ENCODE measurements around the gene RNU6-9. TPM values are rescaled to one million over a fixed set of nuclear protein-coding genes. Genes with fewer than 3 reads are reported as not detected.
"Not testable (repeated sequence)": the region's sequence is repeated elsewhere in the genome, so short reads cannot be mapped to it uniquely, and the experiment has no call there.

Gene RNU6-9
- total RNA-seq, 2 donors from 2014 or later, result not detected

DNA sequence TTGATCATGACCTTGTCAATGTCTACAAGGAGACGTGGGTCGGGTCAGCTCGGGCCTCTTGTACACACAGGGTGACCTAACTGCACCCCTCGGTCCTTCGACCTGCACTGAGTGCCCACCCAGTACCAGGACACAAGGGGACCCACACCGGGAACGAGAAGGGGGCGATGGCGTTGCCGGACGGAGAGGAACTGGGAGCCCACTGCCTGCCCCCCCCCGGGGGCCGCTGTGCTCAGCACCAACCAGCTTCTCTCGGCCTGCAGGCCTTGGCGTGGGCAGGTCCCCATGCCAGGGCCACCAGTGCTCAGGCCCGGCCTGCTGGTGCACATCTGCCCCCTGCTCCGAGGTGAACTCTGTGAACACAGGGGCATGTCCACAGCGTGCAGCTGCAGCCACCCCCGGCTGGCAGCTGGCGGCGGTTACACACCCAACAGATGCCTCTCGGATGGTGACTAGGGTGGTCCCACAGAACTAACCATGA lies 19.7 kb upstream of the RNU6-9 start:
- DNase-seq (ENCODE audit: low spot score), result peak; percentile 79
- intact Hi-C loops (cut with DNase I), result no loop called here

- intact Hi-C loops (cut with DNase I), result no loop called here
- DNase-seq (ENCODE audit: low spot score), result no peak
Measured at GRCh38 chr19:875265-875879, 17.9 kb upstream of the RNU6-9 start.

DNA sequence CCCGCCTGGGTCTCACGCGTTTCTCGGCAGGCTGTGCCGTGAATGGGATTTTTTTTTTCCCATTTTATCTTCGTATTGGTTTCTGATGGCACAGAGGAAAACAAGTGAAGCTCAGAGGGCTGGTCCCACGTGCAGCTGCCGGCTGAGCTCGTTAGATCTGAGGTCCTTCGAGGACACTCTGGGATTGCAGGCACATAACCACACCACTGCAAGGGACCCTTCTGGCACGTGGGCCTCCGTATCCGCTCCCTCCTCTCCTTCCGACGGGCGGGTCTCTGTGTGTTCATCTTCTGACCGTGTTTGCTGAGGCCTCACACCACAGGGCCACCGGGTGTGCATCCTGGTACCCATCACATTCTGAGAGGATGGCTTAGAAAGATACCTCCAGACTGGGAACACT lies 17.2 kb upstream of the RNU6-9 start:
- no peak for DNase-seq (ENCODE audit: low spot score)
- intact Hi-C loops (cut with DNase I), result no loop called here

DNA sequence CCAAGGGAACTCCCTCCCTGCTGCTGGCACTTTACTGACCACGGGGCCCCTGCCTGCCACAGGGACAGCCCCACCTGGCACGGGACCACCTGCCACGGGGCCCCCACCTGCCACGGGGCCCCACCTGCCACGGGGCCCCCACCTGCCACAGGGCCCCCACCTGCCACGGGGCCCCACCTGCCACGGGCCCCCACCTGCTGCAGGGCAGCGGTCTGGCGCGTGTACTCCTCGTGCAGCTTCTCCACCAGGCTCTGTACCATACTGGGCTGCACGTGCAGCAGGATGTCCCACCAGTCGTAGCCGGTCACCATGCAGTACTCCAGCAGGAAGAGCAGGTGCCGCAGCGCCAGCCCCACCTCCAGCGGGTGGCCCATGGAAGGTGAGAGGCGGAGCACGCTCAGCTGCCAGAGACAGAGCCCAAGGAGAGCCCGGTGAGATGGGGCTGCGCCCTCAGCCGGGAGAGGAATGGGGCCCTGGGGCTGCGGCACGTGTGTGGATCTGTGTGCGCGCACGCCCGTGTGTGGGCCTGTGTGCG lies 16.4 kb upstream of the RNU6-9 start:
- no peak for DNase-seq (ENCODE audit: low spot score)
- intact Hi-C loops (cut with DNase I), result no loop called here

- DNase-seq (ENCODE audit: low spot score); intact Hi-C loops (cut with DNase I): not testable (repeated sequence)
Measured at GRCh38 chr19:877992-878660, 15.2 kb upstream of the RNU6-9 start.

DNA sequence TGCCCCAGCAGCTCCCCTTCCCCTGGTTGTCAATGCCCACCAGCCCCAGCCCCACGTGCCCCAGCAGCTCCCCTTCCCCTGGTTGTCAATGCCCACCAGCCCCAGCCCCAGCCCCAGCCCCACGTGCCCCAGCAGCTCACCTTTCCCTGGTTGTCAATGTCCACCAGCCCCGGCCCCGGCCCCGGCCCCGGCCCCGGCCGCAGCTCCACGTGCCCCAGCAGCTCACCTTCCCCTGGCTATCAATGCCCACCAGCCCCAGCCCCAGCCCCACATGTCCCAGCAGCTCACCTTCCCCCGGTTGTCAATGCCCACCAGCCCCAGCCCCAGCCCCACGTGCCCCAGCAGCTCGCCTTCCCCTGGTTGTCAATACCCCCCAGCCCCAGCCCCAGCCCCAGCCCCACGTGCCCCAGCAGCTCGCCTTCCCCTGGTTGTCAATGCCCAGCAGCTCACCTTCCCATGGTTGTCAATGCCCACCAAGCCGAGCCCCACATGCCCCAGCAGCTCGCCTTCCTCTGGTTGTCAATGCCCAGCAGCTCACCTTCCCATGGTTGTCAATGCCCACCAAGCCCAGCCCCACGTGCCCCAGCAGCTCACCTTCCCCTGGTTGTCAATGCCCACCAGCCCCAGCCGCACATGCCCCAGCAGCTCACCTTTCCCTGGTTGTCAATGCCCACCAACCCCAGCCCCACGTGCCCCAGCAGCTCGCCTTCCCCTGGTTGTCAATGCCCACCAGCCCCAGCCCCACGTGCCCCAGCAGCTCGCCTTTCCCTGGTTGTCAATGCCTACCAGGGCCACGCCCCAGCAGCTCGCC lies 14.3 kb upstream of the RNU6-9 start:
- intact Hi-C loops (cut with DNase I), result not testable (repeated sequence)

GRCh38 chr19:879711-880438 lies 13.4 kb upstream of the RNU6-9 start:
- intact Hi-C loops (cut with DNase I), result loop anchor here in 1 of 2 donors (10.0 kb wide), 1 partner anchor 295 kb away; the partner anchor contains the start of gene SBNO2
- peak; percentile 70 for DNase-seq (ENCODE audit: low spot score)

More for the DNA sequence above, 14.3 kb upstream of the RNU6-9 start:
- peak; percentile 78 for DNase-seq (ENCODE audit: low spot score)

DNA sequence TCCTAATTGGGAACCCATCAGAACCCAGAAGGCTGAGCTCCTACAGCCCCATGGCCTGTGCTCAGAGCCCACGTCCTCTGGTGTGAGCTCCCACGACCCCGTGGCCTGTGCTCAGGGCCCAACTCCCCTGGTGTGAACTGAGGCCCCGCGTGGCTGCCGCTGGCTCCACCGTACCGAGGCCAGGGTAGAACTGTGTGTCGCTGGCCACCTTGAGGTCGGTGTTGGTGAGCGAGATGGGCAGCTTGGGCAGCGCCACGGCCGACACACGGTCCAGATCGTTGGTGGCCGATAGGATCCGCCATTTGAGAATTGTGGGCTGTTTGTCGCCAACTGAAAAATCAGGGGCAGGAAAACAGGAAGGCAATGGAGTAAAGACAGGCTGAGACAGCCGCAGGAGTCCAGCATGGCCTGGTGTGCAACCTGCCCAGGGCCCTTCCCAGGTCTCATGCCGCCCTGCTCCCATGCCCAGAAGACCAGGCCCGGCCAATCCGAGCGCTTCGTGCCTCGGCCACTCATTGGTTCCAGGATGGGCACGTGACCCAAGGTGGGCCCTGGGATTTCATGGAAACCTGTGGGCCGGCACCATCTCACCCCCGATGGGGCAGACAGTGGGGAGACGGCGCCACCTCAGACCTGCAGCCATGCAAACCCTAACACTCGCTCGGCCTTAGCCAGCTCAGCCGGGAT lies 11.8 kb upstream of the RNU6-9 start:
- no peak for DNase-seq (ENCODE audit: low spot score)
- intact Hi-C loops (cut with DNase I), result loop anchor here in 1 of 2 donors (10.0 kb wide), 1 partner anchor 293 kb away; the partner anchor contains the start of gene SBNO2

DNA sequence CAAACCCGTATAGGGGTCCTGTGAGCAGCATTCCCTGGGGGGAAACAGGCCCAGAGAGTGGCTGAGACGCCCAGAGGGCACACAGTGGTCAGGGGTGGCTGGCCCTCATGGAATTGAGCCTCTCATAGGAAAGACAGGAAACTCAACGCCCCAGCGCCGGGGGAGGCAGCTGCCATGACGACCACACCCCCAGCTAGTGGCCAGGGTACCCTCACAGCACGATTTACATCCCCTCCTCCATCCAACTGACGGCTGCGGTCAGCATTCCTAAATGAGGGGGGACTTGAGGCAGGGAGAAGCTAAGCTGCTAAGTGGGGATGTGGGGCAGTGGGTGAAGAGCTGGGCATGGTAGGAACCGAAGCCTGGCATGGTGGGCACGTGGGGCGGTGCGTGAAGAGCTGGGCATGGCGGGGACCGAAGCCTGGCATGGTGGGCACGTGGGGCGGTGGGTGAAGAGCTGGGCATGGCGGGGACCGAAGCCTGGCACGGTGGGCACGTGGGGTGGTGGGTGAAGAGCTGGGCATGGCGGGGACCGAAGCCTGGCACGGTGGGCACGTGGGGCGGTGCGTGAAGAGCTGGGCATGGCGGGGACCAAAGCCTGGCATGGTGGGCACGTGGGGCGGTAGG lies 10.3 kb upstream of the RNU6-9 start:
- intact Hi-C loops (cut with DNase I), result loop anchor here in 1 of 2 donors (10.0 kb wide), 1 partner anchor 292 kb away; the partner anchor contains the start of gene SBNO2

DNA sequence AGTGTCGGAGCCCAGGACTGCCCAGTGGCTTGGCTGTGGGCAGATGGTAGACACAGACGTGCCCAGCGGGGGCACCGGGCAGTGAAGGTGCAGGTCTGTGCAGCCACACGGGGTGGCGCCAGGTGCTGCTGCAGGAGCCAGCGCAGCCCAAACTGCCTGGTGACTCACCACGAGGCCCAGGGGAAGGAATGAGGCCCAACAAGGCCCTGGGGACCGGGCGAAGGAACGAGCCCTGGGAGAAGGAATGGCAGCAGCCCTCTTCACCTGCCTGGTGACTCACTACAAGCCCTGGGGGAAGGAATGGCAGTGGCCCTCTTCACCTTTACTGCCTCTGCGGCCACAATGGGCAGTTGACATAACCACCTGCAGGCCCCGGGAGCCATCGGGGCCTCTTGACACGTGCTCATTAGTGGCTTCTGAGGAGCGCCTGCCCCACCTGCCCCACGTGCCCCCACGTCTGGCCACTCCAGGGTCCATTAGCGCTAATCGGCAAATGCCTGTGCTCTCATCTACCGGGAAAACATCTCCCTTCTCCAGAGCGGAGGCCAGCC lies 9.5 kb upstream of the RNU6-9 start:
- intact Hi-C loops (cut with DNase I), result loop anchor here in 1 of 2 donors (10.0 kb wide), 1 partner anchor 291 kb away; the partner anchor contains the start of gene SBNO2

More for the DNA sequence above, 10.3 kb upstream of the RNU6-9 start:
- DNase-seq (ENCODE audit: low spot score), result no peak

DNA sequence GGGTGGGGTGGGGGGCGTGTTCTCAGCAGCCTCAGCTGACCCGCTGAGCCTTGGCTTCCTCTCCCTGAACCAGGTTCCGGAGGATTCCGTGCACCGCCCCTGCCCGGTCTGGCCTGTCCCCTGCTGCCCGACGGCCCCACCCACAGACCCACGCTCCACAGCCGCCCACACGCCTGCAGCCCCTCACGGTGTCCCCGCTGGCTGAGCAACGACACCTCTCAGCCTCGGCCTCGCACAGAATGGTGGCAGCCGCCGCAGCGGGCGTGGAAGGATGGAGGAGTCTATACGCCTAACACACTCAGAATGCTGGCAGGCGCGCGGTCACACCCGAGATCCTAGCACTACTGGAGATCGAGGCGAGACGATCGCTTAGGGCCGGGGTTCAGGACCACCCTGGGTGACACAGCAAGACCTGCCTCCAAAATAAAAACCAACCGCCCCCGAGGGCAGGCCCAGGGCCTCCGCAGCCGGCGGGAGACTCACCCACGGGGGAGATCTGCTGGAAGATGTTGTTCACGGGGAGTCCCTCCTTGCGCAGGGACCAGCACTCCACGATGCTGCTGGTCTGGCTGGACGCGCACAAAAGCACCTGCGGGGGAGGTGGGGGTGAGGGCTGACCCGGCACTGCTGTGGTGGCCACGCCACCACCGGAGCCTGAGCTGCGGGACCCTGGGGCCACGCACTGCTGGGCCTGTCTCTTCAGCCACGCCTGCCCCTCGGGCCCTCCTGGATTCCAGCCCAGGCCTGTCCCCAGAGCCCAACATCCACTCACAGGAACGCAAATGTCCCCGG lies 8.7 kb upstream of the RNU6-9 start:
- intact Hi-C loops (cut with DNase I), result loop anchor here in 1 of 2 donors (10.0 kb wide), 1 partner anchor 290 kb away; the partner anchor contains the start of gene SBNO2
- DNase-seq (ENCODE audit: low spot score), result no peak

More for the DNA sequence above, 9.5 kb upstream of the RNU6-9 start:
- DNase-seq (ENCODE audit: low spot score), result no peak

- no peak for DNase-seq (ENCODE audit: low spot score)
- intact Hi-C loops (cut with DNase I), result loop anchor here in 1 of 2 donors (10.0 kb wide), 1 partner anchor 289 kb away; the partner anchor contains the start of gene SBNO2
Measured at GRCh38 chr19:885536-886224, 7.6 kb upstream of the RNU6-9 start.

DNA sequence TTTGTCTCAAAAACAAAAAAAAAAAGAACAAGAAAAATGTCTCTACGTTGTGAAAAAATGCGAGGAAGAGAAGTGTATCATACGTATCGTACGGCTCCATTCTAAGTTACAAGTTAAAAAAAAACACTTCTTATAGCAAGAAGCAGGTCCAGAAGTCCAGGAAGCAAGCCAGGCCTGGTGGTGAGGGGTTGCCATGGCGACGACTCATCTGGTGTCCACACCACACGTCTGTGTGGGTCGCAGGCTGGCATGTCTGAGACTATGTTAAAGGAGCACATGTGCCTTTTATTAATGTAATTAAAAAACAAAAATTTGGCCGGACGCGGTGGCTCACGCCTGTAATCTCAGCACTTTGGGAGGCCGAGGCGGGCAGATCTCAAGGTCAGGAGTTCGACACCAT lies 6.2 kb upstream of the RNU6-9 start:
- DNase-seq (ENCODE audit: low spot score), result no peak
- intact Hi-C loops (cut with DNase I), result loop anchor here in 1 of 2 donors (10.0 kb wide), 1 partner anchor 288 kb away; the partner anchor contains the start of gene SBNO2

DNA sequence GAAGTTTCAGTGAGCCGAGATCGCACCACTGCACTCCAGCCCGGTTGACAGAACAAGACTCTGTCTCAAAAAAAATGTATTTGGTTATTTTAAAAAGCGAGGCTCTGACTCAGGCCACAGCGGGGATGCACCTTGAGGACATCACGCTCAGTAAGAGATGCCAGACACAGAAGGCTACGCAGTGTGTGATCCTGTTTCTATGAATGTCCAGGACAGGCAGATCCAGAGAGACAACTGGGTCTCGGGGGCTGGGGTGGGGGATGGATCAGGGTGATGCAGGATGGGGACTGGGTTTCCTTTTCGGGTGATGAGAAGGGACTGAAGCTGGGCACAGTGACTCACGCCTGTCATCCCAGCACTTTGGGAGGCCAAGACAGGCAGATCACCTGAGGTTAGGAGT lies 5.7 kb upstream of the RNU6-9 start:
- intact Hi-C loops (cut with DNase I), result loop anchor here in 1 of 2 donors (10.0 kb wide), 1 partner anchor 287 kb away; the partner anchor contains the start of gene SBNO2
- DNase-seq (ENCODE audit: low spot score), result no peak

GRCh38 chr19:888581-889385 lies 4.5 kb upstream of the RNU6-9 start:
- intact Hi-C loops (cut with DNase I), result loop anchor here in 1 of 2 donors (10.0 kb wide), 1 partner anchor 286 kb away; the partner anchor contains the start of gene SBNO2
- DNase-seq (ENCODE audit: low spot score), result no peak

Measured in posterior vena cava (tissue), 2 donors.